Hematopoietic multipotent progenitor cell treated with erythropoietin and hydrocortisone succinate and interleukin-3 and kit ligand, for 4 days (in vitro differentiated cells): ENCODE measurements around the gene EMC1.
"Not testable (repeated sequence)": the region's sequence is repeated elsewhere in the genome, so short reads cannot be mapped to it uniquely, and the experiment has no call there.

Source experiments
- DNase-seq: peaks from one replicate; pipeline ENCODE4 v3.0.0-alpha.2; 2015

The EMC1 gene

GRCh38 chr1:19251305-19252196 lies at the start of gene EMC1, which contains the start of gene MRTO4:
Gene EMC1 (minus strand): TSS chr1:19251524. CDS start chr1:19251509, 15 bp downstream.
Gene MRTO4 (plus strand): TSS chr1:19251805. CDS start chr1:19251836, 31 bp downstream.
- DNase-seq: peak; percentile 93

- no peak for DNase-seq
These were observed 48.9 kb upstream of the EMC1 start for GRCh38 chr1:19300211-19300610.

- DNase-seq: no peak
These were observed 43.3 kb upstream of the EMC1 start for GRCh38 chr1:19294638-19295037.

GRCh38 chr1:19289244-19289643 lies 37.9 kb upstream of the EMC1 start:
- peak; percentile 8 for DNase-seq

GRCh38 chr1:19288324-19289241 lies 37.3 kb upstream of the EMC1 start, which contains the start of gene AKR7A3:
Gene AKR7A3 (minus strand): TSS chr1:19288770. CDS start chr1:19288709, 61 bp downstream.
- DNase-seq: peak; percentile 86

GRCh38 chr1:19287436-19288185 lies 36.3 kb upstream of the EMC1 start:
- DNase-seq: no peak

- not testable (repeated sequence) for DNase-seq
These were observed 34.5 kb upstream of the EMC1 start for GRCh38 chr1:19285807-19286206.

- not testable (repeated sequence) for DNase-seq
These were observed 34.0 kb upstream of the EMC1 start for GRCh38 chr1:19285366-19285765.

GRCh38 chr1:19284881-19285280 lies 33.6 kb upstream of the EMC1 start:
- no peak for DNase-seq

- no peak for DNase-seq
These were observed 32.6 kb upstream of the EMC1 start for GRCh38 chr1:19283891-19284290.

- DNase-seq: peak; percentile 49
These were observed 23.3 kb upstream of the EMC1 start for GRCh38 chr1:19274636-19275035.

- peak; percentile 43 for DNase-seq
These were observed 22.7 kb upstream of the EMC1 start for GRCh38 chr1:19273844-19274531.

- no peak for DNase-seq
These were observed 22.0 kb upstream of the EMC1 start for GRCh38 chr1:19273106-19273843.

GRCh38 chr1:19272064-19272463 lies 20.7 kb upstream of the EMC1 start:
- no peak for DNase-seq

- DNase-seq: not testable (repeated sequence)
These were observed 19.0 kb upstream of the EMC1 start for GRCh38 chr1:19270343-19270730.

- DNase-seq: not testable (repeated sequence)
These were observed 18.4 kb upstream of the EMC1 start for GRCh38 chr1:19269427-19270342.

GRCh38 chr1:19268445-19268844 lies 17.1 kb upstream of the EMC1 start:
- DNase-seq: no peak

GRCh38 chr1:19262744-19263143 lies 11.4 kb upstream of the EMC1 start:
- DNase-seq: no peak

GRCh38 chr1:19262047-19262446 lies 10.7 kb upstream of the EMC1 start:
- DNase-seq: no peak
